ENCODE results near the gene CIAO3.
"Not testable (repeated sequence)": the region's sequence is repeated elsewhere in the genome, so short reads cannot be mapped to it uniquely, and the experiment has no call there.

The CIAO3 gene

GRCh38 chr16:740764-741505 is at the start of gene CIAO3:
Gene CIAO3 (minus strand): TSS chr16:740997. CDS start chr16:740985, 12 bp downstream.
- peak; percentile 53 for DNase-seq

GRCh38 chr16:790086-790485 is 49.3 kb upstream of the CIAO3 start:
- DNase-seq, result no peak

GRCh38 chr16:789191-789850 is 48.5 kb upstream of the CIAO3 start:
- DNase-seq, result no peak

GRCh38 chr16:788399-789126 is 47.8 kb upstream of the CIAO3 start, which contains the start of gene CHTF18:
Gene CHTF18 (plus strand): TSS chr16:788620. CDS start chr16:788685, 65 bp downstream.
- peak; percentile 70 for DNase-seq

- DNase-seq, result no peak
Measured at GRCh38 chr16:787978-788398, 47.2 kb upstream of the CIAO3 start, which contains the start of gene RPUSD1. Gene RPUSD1 (minus strand): TSS chr16:788381. CDS start chr16:787737, 644 bp downstream.

GRCh38 chr16:787321-787966 is 46.6 kb upstream of the CIAO3 start:
- no peak for DNase-seq

- no peak for DNase-seq
Measured at GRCh38 chr16:785563-786535, 45.1 kb upstream of the CIAO3 start.

GRCh38 chr16:784431-784830 is 43.6 kb upstream of the CIAO3 start:
- DNase-seq, result no peak

GRCh38 chr16:783404-784161 is 42.8 kb upstream of the CIAO3 start:
- no peak for DNase-seq

GRCh38 chr16:782766-783403 is 42.1 kb upstream of the CIAO3 start:
- no peak for DNase-seq

GRCh38 chr16:782258-782657 is 41.5 kb upstream of the CIAO3 start:
- DNase-seq, result no peak

- no peak for DNase-seq
Measured at GRCh38 chr16:781346-782010, 40.7 kb upstream of the CIAO3 start.

- no peak for DNase-seq
Measured at GRCh38 chr16:780296-780695, 39.5 kb upstream of the CIAO3 start.

GRCh38 chr16:779561-779960 is 38.8 kb upstream of the CIAO3 start:
- no peak for DNase-seq

GRCh38 chr16:778909-779527 is 38.2 kb upstream of the CIAO3 start:
- DNase-seq, result no peak

GRCh38 chr16:778447-778846 is 37.6 kb upstream of the CIAO3 start:
- no peak for DNase-seq

GRCh38 chr16:777826-778225 is 37.0 kb upstream of the CIAO3 start:
- DNase-seq, result no peak

- DNase-seq, result no peak
Measured at GRCh38 chr16:776824-777223, 36.0 kb upstream of the CIAO3 start.

GRCh38 chr16:776298-776697 is 35.5 kb upstream of the CIAO3 start:
- DNase-seq, result not testable (repeated sequence)
